IMR-90 (cell line): ENCODE measurements around the gene GHDC. TPM values are rescaled to one million over a fixed set of nuclear protein-coding genes. Genes with fewer than 3 reads are reported as not detected.
"Not testable (repeated sequence)": the region's sequence is repeated elsewhere in the genome, so short reads cannot be mapped to it uniquely, and the experiment has no call there.

Experiments
- ATAC-seq: fragments of 200-7000 bp; cut with Tn5 transposase; 2 replicates; pipeline ENCODE4 v1.9.1; 2020; ENCODE audit warnings: low read depth, mild to moderate bottlenecking, moderate library complexity
- BruUV-seq: library from RNA; stranded (reverse); fragments of 400-500 nt; replicated peaks from 2 replicates; lab custom pipeline; 2021; lab: Mats Ljungman, UMichigan
- CTCF ChIA-PET: fragments of 300-600 bp; formaldehyde crosslinking; extraction: SDS; loops from one replicate; lab custom pipeline; 2021; ENCODE audit warnings: antibody characterized with exemption; lab: Yijun Ruan, JAX
- POLR2A ChIA-PET: fragments of 300-600 bp; sonication (Branson Sonifier 250); formaldehyde crosslinking; loops from one replicate; lab custom pipeline; 2022; ENCODE audit warnings: antibody characterized with exemption; ENCODE audit not compliant: unreplicated experiment; lab: Charles Lee
- DNase-seq: peaks from one replicate; pipeline ENCODE4 v3.0.0; 2013
- H2AFZ ChIP-seq: replicated peaks from 2 replicates; pipeline ENCODE3; 2013; ENCODE audit warnings: low read length, mild to moderate bottlenecking; ENCODE audit not compliant: poor library complexity
- H2AK5ac ChIP-seq: 2 replicates; pipeline ENCODE4 v1.6.1; 2013; ENCODE audit warnings: low read depth, low read length, inconsistent platforms
- H2AK9ac ChIP-seq: replicated peaks from 2 replicates; pipeline ENCODE3; 2013; ENCODE audit warnings: mild to moderate bottlenecking, low read depth, low read length, moderate library complexity; ENCODE audit not compliant: poor library complexity
- H2BK120ac ChIP-seq: 2 replicates; pipeline ENCODE4 v1.6.1; 2013; ENCODE audit warnings: low read depth, low read length, inconsistent platforms
- H2BK15ac ChIP-seq: 3 replicates; pipeline ENCODE4 v1.6.1; 2013; ENCODE audit warnings: low read depth, low read length, inconsistent platforms
- H2BK20ac ChIP-seq: 2 replicates; pipeline ENCODE4 v1.6.1; 2013; ENCODE audit warnings: low read depth, mild to moderate bottlenecking, inconsistent platforms, low read length, moderate library complexity
- H2BK5ac ChIP-seq: 2 replicates; pipeline ENCODE4 v1.6.1; 2013; ENCODE audit warnings: mild to moderate bottlenecking, low read depth, low read length, inconsistent platforms; ENCODE audit not compliant: poor library complexity, severe bottlenecking
- H3K14ac ChIP-seq: replicated peaks from 2 replicates; pipeline ENCODE4 v1.6.1; 2013; ENCODE audit warnings: low read depth, low read length, inconsistent platforms
- H3K18ac ChIP-seq: 2 replicates; pipeline ENCODE4 v1.6.1; 2013; ENCODE audit warnings: low read depth, low read length, control low read depth
- H3K23ac ChIP-seq: 2 replicates; pipeline ENCODE4 v1.6.1; 2013; ENCODE audit warnings: low read depth, low read length, inconsistent platforms
- H3K27ac ChIP-seq: 2 replicates; pipeline ENCODE4 v1.5.1; 2013; ENCODE audit warnings: mild to moderate bottlenecking, control low read depth, low read length; ENCODE audit not compliant: insufficient read depth
- H3K27me3 ChIP-seq: 2 replicates; pipeline ENCODE4 v1.6.1; 2013; ENCODE audit warnings: low read length; ENCODE audit not compliant: control insufficient read depth, insufficient read depth
- H3K36me3 ChIP-seq: 2 replicates; pipeline ENCODE4 v1.6.1; 2013; ENCODE audit warnings: low read length, mixed read lengths; ENCODE audit not compliant: control insufficient read depth, insufficient read depth
- H3K4ac ChIP-seq: 2 replicates; pipeline ENCODE4 v1.6.1; 2013; ENCODE audit warnings: low read depth, low read length, inconsistent platforms
- H3K4me1 ChIP-seq: 2 replicates; pipeline ENCODE4 v1.6.1; 2013; ENCODE audit warnings: low read length, mixed read lengths; ENCODE audit not compliant: control insufficient read depth, insufficient read depth
- H3K4me2 ChIP-seq: 2 replicates; pipeline ENCODE4 v1.6.1; 2013; ENCODE audit warnings: low read depth, mild to moderate bottlenecking, control low read depth, low read length, moderate library complexity
- H3K4me3 ChIP-seq: 2 replicates; pipeline ENCODE4 v1.5.1; 2013; ENCODE audit warnings: low read depth, mild to moderate bottlenecking, control low read depth, low read length, moderate library complexity; ENCODE audit not compliant: insufficient read depth
- H3K56ac ChIP-seq: 2 replicates; pipeline ENCODE4 v1.6.1; 2013; ENCODE audit warnings: low read length, inconsistent platforms; ENCODE audit not compliant: insufficient read depth; ENCODE audit errors: extremely low read depth
- H3K79me1 ChIP-seq, 2 experiments: 2 replicates each; pipeline ENCODE4 v1.6.1; 2013; ENCODE audit warnings: low read length in 2 of 2, inconsistent platforms in 1 of 2, low read depth in 1 of 2
- H3K9ac ChIP-seq: 2 replicates; pipeline ENCODE4 v1.6.1; 2013; ENCODE audit warnings: low read depth, low read length, control low read depth
- H3K9me1 ChIP-seq: 2 replicates; pipeline ENCODE4 v1.6.1; 2013; ENCODE audit warnings: low read length, inconsistent platforms; ENCODE audit not compliant: insufficient read depth
- H3K9me3 ChIP-seq: 2 replicates; pipeline ENCODE4 v1.6.1; 2013; ENCODE audit warnings: low read length; ENCODE audit not compliant: control insufficient read depth, insufficient read depth
- H4K20me1 ChIP-seq: 2 replicates; pipeline ENCODE4 v1.6.1; 2013; ENCODE audit warnings: low read length, inconsistent platforms; ENCODE audit not compliant: insufficient read depth
- H4K5ac ChIP-seq: 2 replicates; pipeline ENCODE4 v1.6.1; 2013; ENCODE audit warnings: mild to moderate bottlenecking, low read depth, low read length, control low read depth
- H4K8ac ChIP-seq, 2 experiments: 2 replicates each; pipeline ENCODE4 v1.6.1; 2013; ENCODE audit warnings: low read depth in 2 of 2, low read length in 2 of 2, control low read depth in 1 of 2, inconsistent platforms in 1 of 2
- H4K91ac ChIP-seq: 2 replicates; pipeline ENCODE4 v1.6.1; 2013; ENCODE audit warnings: low read depth, low read length, inconsistent platforms; ENCODE audit not compliant: insufficient read depth
- CHD1 ChIP-seq: IDR thresholded peaks from 2 replicates; pipeline ENCODE4 v1.6.1; 2012; ENCODE audit warnings: low read depth, low read length, improper control_type of control experiment
- CTCF ChIP-seq: conservative IDR thresholded peaks from 2 replicates; pipeline ENCODE4 v1.5.1; 2012; ENCODE audit warnings: mild to moderate bottlenecking, low read depth, low read length, improper control_type of control experiment
- MXI1 ChIP-seq: IDR thresholded peaks from 2 replicates; pipeline ENCODE4 v1.6.1; 2012; ENCODE audit warnings: low read depth, mild to moderate bottlenecking, low read length, moderate library complexity, borderline replicate concordance
- POLR2A ChIP-seq: IDR thresholded peaks from 2 replicates; pipeline ENCODE4 v1.6.1; 2012; ENCODE audit warnings: mild to moderate bottlenecking, low read depth, low read length
- USF2 ChIP-seq: fragments of 150-350 bp; IDR thresholded peaks from 2 replicates; pipeline ENCODE4 v1.6.1; 2017; ENCODE audit warnings: mild to moderate bottlenecking, antibody characterized with exemption, low read length, low read depth
- WGBS, 2 experiments: methylation state at CpG; one replicate each; pipeline versions ENCODE4 v1.1.5 to v1.1.7; 2013; ENCODE audit warnings: missing lambda C conversion rate in 2 of 2; ENCODE audit not compliant: insufficient read length in 1 of 2; ENCODE audit errors: extremely low coverage in 2 of 2; 5-methylcytosine and 5-hydroxymethylcytosine counted together
- dilution Hi-C: fragments of 300-500 bp; cut with HindIII; formaldehyde crosslinking; loops from one replicate; pipeline ENCODE4 v1.14.3; 2018; ENCODE audit warnings: low sequenced_read_pairs; ENCODE audit not compliant: unreplicated experiment
- in situ Hi-C: fragments of 300-500 bp; cut with MboI; formaldehyde crosslinking; loops from 3 replicates; pipeline ENCODE4 v1.14.3; 2019; ENCODE audit warnings: low sequenced_read_pairs, inconsistent platforms, mixed read lengths
- intact Hi-C: fragments of 100-400 bp; cut with micrococcal nuclease; formaldehyde crosslinking; loops from 2 replicates; pipeline ENCODE4 v1.10.0; 2022
- polyA plus RNA-seq, 3 experiments: library from polyadenylated mRNA; depleted of rRNA; stranded (reverse); fragments of >200 nt; gene quantifications; 2 replicates each; pipeline ENCODE4 v1.2.3, GENCODE V29; 2012; ENCODE audit warnings: low replicate concordance in 1 of 3
- total RNA-seq: library from RNA; depleted of rRNA; stranded (reverse); fragments of >200 nt; gene quantifications from 2 replicates; pipeline ENCODE4 v1.2.3, GENCODE V29; 2012

The GHDC gene
- total and polyA plus RNA-seq, 2 of the 4 experiments (the other 2 are of a cell fraction): 5.2 to 8.1 TPM

DNA sequence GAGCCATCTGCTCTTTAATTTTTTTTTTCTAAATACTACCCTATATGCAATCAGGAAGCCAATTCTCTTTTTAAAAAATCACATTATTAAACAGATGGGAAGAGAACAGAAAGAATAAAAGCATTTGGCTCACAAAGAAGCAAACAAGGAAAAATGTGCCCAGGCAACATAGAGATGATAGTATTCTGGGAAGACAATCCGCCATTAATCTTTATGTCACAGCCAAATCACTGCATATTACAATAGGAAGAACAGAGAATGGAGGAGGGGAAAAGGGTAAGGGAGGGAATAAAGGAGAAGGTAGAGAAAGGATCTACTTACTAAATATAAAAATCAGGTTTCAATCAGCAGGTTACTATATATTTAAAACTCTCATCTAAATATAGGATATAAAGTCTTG lies 47.6 kb upstream of the GHDC start:
- DNase-seq (no peak), ATAC-seq (no peak)
- Histone ChIP-seq H3K9me1 (peaks cover 7% of the 10 kb centered on the region), H3K27me3 (no peaks in the 10 kb centered on the region), H3K9me3 (no peaks in the 10 kb centered on the region), H2AK9ac (no peak overlapping the region), H3K18ac (no peak overlapping the region), H2AK5ac (no peak overlapping the region), H4K8ac (no peak overlapping the region), H3K36me3 (no peaks in the 10 kb centered on the region), H3K9ac (no peak overlapping the region), H2AFZ (no peak overlapping the region), H2BK5ac (no peak overlapping the region), H3K4ac (no peak overlapping the region), H2BK15ac (no peak overlapping the region), H3K4me2 (no peak overlapping the region), H4K20me1 (peaks cover 31% of the 10 kb centered on the region), H3K56ac (no peak overlapping the region), H2BK120ac (no peak overlapping the region), H2BK20ac (no peak overlapping the region), H4K91ac (no peak overlapping the region), H3K27ac (no peak overlapping the region), H3K14ac (no peak overlapping the region), H3K4me1 (peaks cover 3% of the 10 kb centered on the region), H3K23ac (no peak overlapping the region), H3K79me1 (peaks cover 23 to 63% of the 10 kb centered on the region in 2 experiments), H4K5ac (no peak overlapping the region), H3K4me3 (no peak overlapping the region)
- no CpG with 5 or more reads among the region's 1 CpG for WGBS, 2 experiments
- in situ Hi-C loops (no loop called here), intact Hi-C loops (no loop called here), dilution Hi-C loops (no loop called here)
- ChIA-PET CTCF (no interaction called here), POLR2A (no interaction called here)
- BruUV-seq: no TSS peak
- TF ChIP-seq MXI1 (no peak), POLR2A (no peak), CHD1 (no peak), CTCF (no peak), USF2 (no peak)

DNA sequence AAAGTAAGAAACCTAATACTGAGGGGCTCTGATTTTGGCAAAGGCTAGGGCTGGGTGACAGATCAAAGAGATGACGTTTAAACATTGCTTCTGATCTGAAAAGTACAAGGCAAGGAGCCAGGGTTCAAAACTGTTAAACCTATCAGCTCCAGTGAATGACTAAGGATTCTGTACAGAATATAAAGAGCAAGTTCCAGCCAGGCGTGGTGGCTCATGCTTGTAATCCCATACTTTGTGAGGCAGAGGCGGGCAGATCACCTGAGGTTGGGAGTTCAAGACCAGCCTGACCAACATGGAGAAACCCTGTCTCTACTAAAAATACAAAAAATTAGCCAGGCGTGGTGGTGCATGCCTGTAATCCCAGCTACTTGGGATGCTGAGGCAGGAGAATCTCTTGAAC lies 46.6 kb upstream of the GHDC start:
- H3K9me3 ChIP-seq, H3K4me2 ChIP-seq, H2AFZ ChIP-seq, H3K4me1 ChIP-seq, H4K8ac ChIP-seq, DNase-seq, in situ Hi-C loops, POLR2A ChIA-PET, CTCF ChIA-PET, intact Hi-C loops, H4K91ac ChIP-seq, H3K14ac ChIP-seq, dilution Hi-C loops, H4K5ac ChIP-seq, H3K23ac ChIP-seq, H2BK20ac ChIP-seq, ATAC-seq, H3K4me3 ChIP-seq, H2AK9ac ChIP-seq, H3K27me3 ChIP-seq, H2BK5ac ChIP-seq, H2BK15ac ChIP-seq, H3K56ac ChIP-seq, H3K9ac ChIP-seq, H2AK5ac ChIP-seq, H3K18ac ChIP-seq, BruUV-seq, H2BK120ac ChIP-seq, H3K27ac ChIP-seq, H3K36me3 ChIP-seq, H3K4ac ChIP-seq: not testable (repeated sequence)
- Histone ChIP-seq H3K9me1 (peaks cover 11% of the 10 kb centered on the region), H3K79me1 (peaks cover 24 to 64% of the 10 kb centered on the region in 2 experiments), H4K20me1 (peaks cover 32% of the 10 kb centered on the region)
- no CpG with 5 or more reads among the region's 4 CpGs for WGBS, 2 experiments
